Measurements from ENCODE around the gene KIF1C.

DNA sequence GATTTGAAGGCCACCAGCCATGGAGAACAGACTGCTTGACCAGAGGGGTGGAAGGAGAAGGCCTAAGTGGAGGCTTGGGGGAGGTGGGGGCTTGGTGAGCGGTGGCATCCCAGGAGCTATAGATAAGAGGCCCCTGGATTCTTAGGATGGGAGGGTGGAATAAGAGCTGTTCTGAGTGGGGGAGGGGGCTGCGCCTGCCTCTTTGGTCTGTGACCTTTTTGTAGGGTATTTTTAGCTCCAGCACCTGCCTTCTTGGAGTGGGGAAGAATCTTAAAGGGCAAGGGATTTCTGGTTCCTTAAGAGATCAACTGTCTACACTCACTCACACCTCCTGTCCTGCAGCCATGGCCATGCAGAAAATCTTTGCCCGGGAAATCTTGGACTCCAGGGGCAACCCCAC lies 46.3 kb upstream of the KIF1C start:
- TF ChIP-seq CTCF (IDR thresholded peaks at IDR 0.05) (no peak), POLR2A (IDR thresholded peaks at IDR 0.05) (no peak), EP300 (IDR thresholded peaks at IDR 0.05) (no peak)
